Smooth muscle cell of the pulmonary artery (primary cell): ENCODE results near the gene TNC. TPM values are rescaled to one million over a fixed set of nuclear protein-coding genes. Genes with fewer than 3 reads are reported as not detected.

Experiments
- total RNA-seq: library from RNA; depleted of rRNA; stranded (reverse); fragments of >200 nt; gene quantifications from 2 replicates; pipeline ENCODE4 v1.2.3, GENCODE V29; 2014

The TNC gene
- 364 and 368 TPM in 2 replicates for total RNA-seq

DNA sequence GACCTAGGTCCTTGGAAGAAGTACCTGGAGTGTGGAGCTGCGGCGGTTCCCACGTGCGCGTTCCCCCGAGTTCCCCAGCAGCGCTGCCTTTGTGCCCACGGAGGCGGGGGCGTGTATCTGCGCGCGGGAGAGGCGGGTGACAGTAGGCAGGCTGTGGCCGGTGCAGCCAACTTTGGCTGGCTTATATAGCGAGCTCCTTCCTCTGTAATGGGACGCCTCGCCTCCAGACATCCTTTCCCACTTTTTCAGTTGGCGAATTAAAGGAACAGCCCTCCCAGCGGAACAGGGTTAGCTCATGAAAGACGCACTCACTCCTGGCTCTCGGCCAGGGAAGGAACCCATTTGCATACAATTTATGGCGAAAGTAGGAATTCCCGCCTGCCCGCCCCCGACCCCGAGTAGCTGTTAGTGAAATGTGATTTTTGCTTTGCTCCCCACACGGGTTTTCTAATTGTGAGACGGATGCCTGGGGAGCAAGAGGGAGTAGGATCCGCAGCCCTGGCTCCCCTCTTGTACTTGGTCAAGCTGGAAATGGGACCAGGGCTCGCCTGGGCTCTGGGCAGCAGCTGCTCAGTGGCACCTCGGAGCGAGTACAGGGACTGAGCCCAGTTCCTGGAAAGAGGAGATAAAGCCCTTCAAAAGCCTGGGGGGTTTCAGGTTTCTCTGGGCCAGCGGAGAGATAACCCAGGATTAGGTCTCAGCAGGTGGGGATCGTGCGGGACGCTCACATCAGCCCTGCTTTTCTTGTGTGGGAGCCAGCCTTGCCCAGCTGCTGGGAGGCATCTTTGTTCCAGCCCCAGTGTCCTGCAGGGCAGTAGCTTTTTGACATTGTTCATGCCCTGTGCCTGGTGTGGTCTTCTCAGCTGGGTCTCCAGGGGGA lies at the start of gene TNC:
Gene TNC, minus strand, starts transcription at position 159 of the 880 bp plus-strand sequence. CDS start 27,139 bp downstream, outside the sequence.

Other genes with a start within 250 kb of the TNC start
- not detected in 2 replicates for gene TNFSF8, start 187.6 kb downstream of the TNC start, total RNA-seq